GM18951 (cell line): ENCODE data around the gene EXOC2.

Source experiments
- POLR2A ChIP-seq: IDR thresholded peaks from 4 replicates; pipeline ENCODE4 v1.6.1; 2011; ENCODE audit warnings: mild to moderate bottlenecking; ENCODE audit not compliant: insufficient read length, insufficient read depth; ENCODE audit errors: extremely low read depth
- in situ Hi-C: fragments of 300-500 bp; cut with MboI; formaldehyde crosslinking; loops from one replicate; pipeline ENCODE4 v1.12.0; 2022; ENCODE audit warnings: low sequenced_read_pairs, mixed read lengths, inconsistent platforms; ENCODE audit not compliant: unreplicated experiment

The EXOC2 gene, protein sequence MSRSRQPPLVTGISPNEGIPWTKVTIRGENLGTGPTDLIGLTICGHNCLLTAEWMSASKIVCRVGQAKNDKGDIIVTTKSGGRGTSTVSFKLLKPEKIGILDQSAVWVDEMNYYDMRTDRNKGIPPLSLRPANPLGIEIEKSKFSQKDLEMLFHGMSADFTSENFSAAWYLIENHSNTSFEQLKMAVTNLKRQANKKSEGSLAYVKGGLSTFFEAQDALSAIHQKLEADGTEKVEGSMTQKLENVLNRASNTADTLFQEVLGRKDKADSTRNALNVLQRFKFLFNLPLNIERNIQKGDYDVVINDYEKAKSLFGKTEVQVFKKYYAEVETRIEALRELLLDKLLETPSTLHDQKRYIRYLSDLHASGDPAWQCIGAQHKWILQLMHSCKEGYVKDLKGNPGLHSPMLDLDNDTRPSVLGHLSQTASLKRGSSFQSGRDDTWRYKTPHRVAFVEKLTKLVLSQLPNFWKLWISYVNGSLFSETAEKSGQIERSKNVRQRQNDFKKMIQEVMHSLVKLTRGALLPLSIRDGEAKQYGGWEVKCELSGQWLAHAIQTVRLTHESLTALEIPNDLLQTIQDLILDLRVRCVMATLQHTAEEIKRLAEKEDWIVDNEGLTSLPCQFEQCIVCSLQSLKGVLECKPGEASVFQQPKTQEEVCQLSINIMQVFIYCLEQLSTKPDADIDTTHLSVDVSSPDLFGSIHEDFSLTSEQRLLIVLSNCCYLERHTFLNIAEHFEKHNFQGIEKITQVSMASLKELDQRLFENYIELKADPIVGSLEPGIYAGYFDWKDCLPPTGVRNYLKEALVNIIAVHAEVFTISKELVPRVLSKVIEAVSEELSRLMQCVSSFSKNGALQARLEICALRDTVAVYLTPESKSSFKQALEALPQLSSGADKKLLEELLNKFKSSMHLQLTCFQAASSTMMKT

GRCh38 chr6:692858-693722, at the start of gene EXOC2:
Gene EXOC2 (minus strand): TSS chr6:693139. CDS start chr6:637818, 55,321 bp downstream.
- TF ChIP-seq POLR2A, result peak; percentile 69
- in situ Hi-C loops, result no loop called here

GRCh38 chr6:741410-742339, 48.7 kb upstream of the EXOC2 start:
- in situ Hi-C loops, result no loop called here

DNA sequence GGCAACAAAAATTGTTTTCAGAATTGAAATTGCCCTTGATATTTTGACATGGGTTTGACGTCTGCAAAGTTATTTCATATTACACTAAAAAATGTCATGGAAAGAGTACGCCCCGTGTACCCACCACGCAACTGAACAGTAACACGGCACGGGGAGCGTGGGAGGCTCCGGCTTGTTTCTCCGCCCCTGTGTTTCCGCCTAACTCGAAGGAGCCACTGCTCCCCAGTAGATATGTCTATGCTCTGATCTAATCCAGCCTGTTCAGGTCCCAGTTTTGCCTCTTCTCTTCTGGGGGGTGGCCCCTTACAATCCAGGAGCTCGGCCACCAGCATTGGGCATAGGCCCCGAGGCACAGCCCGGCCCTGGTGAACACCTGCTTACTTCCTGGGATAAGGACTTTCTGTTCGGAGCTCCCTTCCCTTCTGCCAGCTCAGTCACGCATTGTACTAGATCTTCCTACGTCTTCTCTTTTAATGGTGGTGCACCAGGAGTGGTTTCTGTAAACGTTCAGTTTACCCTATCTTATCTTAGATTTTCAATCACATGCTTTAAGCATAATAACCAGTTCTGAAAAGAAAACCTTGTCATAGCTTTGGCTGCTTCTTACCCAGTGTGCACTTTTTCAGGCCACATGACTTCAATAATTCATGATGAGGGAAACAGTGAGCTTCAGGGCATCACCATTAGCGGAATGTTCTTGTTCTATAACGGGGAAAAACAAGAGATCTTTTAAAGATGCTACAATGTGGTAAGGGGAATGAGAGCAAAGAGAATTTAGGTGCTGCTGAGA, 43.9 kb upstream of the EXOC2 start:
- no peak for TF ChIP-seq POLR2A
- in situ Hi-C loops, result no loop called here

More at GRCh38 chr6:741410-742339, 48.7 kb upstream of the EXOC2 start:
- no peak for TF ChIP-seq POLR2A

- in situ Hi-C loops, result no loop called here
These were observed 40.7 kb upstream of the EXOC2 start for GRCh38 chr6:733431-734219.

DNA sequence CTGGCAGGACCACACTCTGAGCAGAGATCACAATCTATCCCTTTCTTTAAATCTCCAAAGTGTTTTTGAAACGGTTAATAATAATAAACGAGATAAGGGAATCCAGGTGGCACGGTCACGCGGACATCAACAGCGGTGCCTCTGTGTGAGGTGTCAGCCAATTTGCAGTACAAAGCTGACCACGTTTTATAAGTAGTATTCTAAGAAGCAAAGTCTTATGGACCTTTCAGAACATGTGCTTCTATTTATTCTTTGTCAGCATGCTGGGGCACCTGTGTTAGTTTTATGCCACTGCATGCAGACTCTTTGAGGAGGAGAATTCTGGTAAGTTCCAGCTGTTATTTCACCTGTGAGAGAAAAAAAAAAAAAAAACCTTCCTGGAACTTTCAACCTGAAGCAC, 39.0 kb upstream of the EXOC2 start:
- in situ Hi-C loops, result no loop called here
- TF ChIP-seq POLR2A, result no peak

More at GRCh38 chr6:733431-734219, 40.7 kb upstream of the EXOC2 start:
- no peak for TF ChIP-seq POLR2A

- in situ Hi-C loops, result no loop called here
- TF ChIP-seq POLR2A, result no peak
These were observed 36.8 kb upstream of the EXOC2 start for GRCh38 chr6:729606-730320.

GRCh38 chr6:727856-728255, 34.9 kb upstream of the EXOC2 start:
- TF ChIP-seq POLR2A, result no peak
- in situ Hi-C loops, result no loop called here

- in situ Hi-C loops, result no loop called here
- no peak for TF ChIP-seq POLR2A
These were observed 30.6 kb upstream of the EXOC2 start for GRCh38 chr6:723540-723939.

- TF ChIP-seq POLR2A, result no peak
These were observed 29.7 kb upstream of the EXOC2 start for GRCh38 chr6:722608-723007.

GRCh38 chr6:722077-722524, 29.2 kb upstream of the EXOC2 start:
- no peak for TF ChIP-seq POLR2A
- in situ Hi-C loops, result no loop called here

More at GRCh38 chr6:722608-723007, 29.7 kb upstream of the EXOC2 start:
- in situ Hi-C loops, result no loop called here
